ENCODE measurements around the gene NFIA. TPM values are rescaled to one million over a fixed set of nuclear protein-coding genes. Genes with fewer than 3 reads are reported as not detected.

NFIA gene
- total RNA-seq, 1 experiment from 2014 or later, result 20.9 TPM

DNA sequence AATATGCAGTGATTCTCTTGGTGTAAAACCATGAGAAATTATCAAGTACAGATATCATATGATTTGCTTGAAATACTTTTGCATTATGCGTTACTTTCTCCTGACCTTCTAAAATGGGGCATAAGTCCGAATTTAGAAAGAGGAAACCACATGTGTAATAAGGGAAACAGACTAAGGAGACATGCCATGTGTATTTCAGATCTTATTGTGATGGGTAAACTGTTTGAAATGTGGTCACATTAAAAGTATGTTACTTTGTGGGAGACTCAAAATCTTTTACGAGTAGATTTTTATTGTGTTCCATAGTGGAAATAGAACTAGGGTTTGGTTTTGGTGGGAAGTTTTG lies 173.0 kb downstream of the NFIA start:
- Histone ChIP-seq H3K36me3 (ENCODE audit: control insufficient read depth, insufficient read depth, low read length) (no peaks in the 10 kb centered on the region), H3K9me3 (ENCODE audit: control insufficient read depth, insufficient read depth, low read depth, low read length) (no peaks in the 10 kb centered on the region), H3K4me1 (ENCODE audit: control insufficient read depth, insufficient read depth, low read length) (no peaks in the 10 kb centered on the region), H3K4me3 (ENCODE audit: low read depth in 2 of 2, low read length in 2 of 2) (no peak overlapping the region), H3K27me3 (ENCODE audit: control insufficient read depth, insufficient read depth, low read length) (no peaks in the 10 kb centered on the region), H3K27ac (ENCODE audit: low read length) (no peak overlapping the region)
- ChIA-PET CTCF (no interaction called here), POLR2A (no interaction called here)
- intact Hi-C loops (cut with micrococcal nuclease; ENCODE audit: unreplicated experiment) (no loop called here), in situ Hi-C loops (cut with HindIII; ENCODE audit: low pct_unique_long_range_greater_than_20kb, low sequenced_read_pairs) (no loop called here)
- no peak for TF ChIP-seq TCF7L2 (IDR thresholded peaks at IDR 0.05; ENCODE audit: low read depth, low read length)
- TF ChIP-seq SIN3A (IDR thresholded peaks at IDR 0.05; ENCODE audit: borderline replicate concordance, insufficient read depth, low read depth, low read length), result no peak
- no peak for TF ChIP-seq POLR2AphosphoS5 (IDR thresholded peaks at IDR 0.05; ENCODE audit: low read depth, low read length)
- TF ChIP-seq, protein P1, sequence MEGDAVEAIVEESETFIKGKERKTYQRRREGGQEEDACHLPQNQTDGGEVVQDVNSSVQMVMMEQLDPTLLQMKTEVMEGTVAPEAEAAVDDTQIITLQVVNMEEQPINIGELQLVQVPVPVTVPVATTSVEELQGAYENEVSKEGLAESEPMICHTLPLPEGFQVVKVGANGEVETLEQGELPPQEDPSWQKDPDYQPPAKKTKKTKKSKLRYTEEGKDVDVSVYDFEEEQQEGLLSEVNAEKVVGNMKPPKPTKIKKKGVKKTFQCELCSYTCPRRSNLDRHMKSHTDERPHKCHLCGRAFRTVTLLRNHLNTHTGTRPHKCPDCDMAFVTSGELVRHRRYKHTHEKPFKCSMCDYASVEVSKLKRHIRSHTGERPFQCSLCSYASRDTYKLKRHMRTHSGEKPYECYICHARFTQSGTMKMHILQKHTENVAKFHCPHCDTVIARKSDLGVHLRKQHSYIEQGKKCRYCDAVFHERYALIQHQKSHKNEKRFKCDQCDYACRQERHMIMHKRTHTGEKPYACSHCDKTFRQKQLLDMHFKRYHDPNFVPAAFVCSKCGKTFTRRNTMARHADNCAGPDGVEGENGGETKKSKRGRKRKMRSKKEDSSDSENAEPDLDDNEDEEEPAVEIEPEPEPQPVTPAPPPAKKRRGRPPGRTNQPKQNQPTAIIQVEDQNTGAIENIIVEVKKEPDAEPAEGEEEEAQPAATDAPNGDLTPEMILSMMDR (IDR thresholded peaks at IDR 0.05), result no peak
- TF ChIP-seq, protein P2, sequence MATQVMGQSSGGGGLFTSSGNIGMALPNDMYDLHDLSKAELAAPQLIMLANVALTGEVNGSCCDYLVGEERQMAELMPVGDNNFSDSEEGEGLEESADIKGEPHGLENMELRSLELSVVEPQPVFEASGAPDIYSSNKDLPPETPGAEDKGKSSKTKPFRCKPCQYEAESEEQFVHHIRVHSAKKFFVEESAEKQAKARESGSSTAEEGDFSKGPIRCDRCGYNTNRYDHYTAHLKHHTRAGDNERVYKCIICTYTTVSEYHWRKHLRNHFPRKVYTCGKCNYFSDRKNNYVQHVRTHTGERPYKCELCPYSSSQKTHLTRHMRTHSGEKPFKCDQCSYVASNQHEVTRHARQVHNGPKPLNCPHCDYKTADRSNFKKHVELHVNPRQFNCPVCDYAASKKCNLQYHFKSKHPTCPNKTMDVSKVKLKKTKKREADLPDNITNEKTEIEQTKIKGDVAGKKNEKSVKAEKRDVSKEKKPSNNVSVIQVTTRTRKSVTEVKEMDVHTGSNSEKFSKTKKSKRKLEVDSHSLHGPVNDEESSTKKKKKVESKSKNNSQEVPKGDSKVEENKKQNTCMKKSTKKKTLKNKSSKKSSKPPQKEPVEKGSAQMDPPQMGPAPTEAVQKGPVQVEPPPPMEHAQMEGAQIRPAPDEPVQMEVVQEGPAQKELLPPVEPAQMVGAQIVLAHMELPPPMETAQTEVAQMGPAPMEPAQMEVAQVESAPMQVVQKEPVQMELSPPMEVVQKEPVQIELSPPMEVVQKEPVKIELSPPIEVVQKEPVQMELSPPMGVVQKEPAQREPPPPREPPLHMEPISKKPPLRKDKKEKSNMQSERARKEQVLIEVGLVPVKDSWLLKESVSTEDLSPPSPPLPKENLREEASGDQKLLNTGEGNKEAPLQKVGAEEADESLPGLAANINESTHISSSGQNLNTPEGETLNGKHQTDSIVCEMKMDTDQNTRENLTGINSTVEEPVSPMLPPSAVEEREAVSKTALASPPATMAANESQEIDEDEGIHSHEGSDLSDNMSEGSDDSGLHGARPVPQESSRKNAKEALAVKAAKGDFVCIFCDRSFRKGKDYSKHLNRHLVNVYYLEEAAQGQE (IDR thresholded peaks at IDR 0.05; ENCODE audit: insufficient read depth in 1 of 2, low read depth in 2 of 2, low read length in 1 of 2), result no peak
- no TSS peak for BruUV-seq (replicated peaks)
- no peak for DNase-seq (ENCODE audit: low read depth, low spot score)
- ATAC-seq, result no peak

DNA sequence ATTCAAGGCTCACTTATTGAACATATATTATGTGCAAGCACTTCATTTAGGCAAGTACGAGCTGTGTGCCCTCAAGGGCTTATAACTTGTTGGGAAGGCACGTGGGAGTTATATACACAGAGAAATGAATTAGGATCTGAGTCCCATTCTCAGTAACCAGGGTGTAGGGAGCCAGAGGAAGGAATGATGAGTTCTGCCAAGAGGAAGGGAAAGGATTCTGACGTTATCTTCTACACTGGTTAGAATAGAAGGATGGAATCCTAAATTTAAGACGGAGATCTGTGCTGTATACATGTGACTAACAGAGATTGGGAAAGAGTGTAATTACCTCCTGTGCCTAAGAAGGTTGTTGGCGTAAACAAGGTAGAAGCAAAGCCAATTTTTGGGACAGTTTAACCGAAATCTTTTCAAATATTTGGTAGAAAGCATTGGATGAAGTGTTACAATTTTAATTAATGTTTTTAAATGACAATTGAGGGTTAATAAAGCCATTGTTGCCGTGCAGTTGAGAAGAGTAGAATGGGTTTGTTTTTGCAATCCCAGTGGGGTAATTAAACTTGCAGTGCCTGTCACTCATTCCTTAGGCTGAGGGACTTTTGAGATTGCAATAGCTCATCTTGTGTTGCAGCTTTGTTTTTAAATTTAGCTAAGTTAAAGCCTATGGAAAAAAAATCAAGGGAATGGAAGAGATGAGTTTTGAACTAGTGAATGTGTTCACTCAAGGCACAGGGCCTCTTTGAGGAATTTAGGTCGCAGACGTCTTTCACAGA lies 177.2 kb downstream of the NFIA start:
- no TSS peak for BruUV-seq (replicated peaks)
- CTCF ChIA-PET, result interaction anchor here (0.6 kb wide), 1 partner anchor 1526 kb away, joined by 3 read pairs; no protein-coding TSS in a partner anchor

More for the DNA sequence above, 177.2 kb downstream of the NFIA start:
- H3K27me3 ChIP-seq (ENCODE audit: control insufficient read depth, insufficient read depth, low read length), result no peaks in the 10 kb centered on the region
- POLR2A ChIA-PET, result no interaction called here
- no peak for TF ChIP-seq POLR2AphosphoS5 (IDR thresholded peaks at IDR 0.05; ENCODE audit: low read depth, low read length)
- TF ChIP-seq SIN3A (IDR thresholded peaks at IDR 0.05; ENCODE audit: borderline replicate concordance, insufficient read depth, low read depth, low read length), result no peak
- TF ChIP-seq, protein P2 (IDR thresholded peaks at IDR 0.05; ENCODE audit: insufficient read depth in 1 of 2, low read depth in 2 of 2, low read length in 1 of 2), result no peak
- TF ChIP-seq, protein P1 (IDR thresholded peaks at IDR 0.05), result no peak
- no peak for TF ChIP-seq TCF7L2 (IDR thresholded peaks at IDR 0.05; ENCODE audit: low read depth, low read length)
- no peaks in the 10 kb centered on the region for H3K4me1 ChIP-seq (ENCODE audit: control insufficient read depth, insufficient read depth, low read length)
- H3K4me3 ChIP-seq (ENCODE audit: low read depth in 2 of 2, low read length in 2 of 2), result no peak overlapping the region
- in situ Hi-C loops (cut with HindIII; ENCODE audit: low pct_unique_long_range_greater_than_20kb, low sequenced_read_pairs), result no loop called here
- intact Hi-C loops (cut with micrococcal nuclease; ENCODE audit: unreplicated experiment), result no loop called here
- H3K27ac ChIP-seq (ENCODE audit: low read length), result no peak overlapping the region
- no peaks in the 10 kb centered on the region for H3K9me3 ChIP-seq (ENCODE audit: control insufficient read depth, insufficient read depth, low read depth, low read length)
- H3K36me3 ChIP-seq (ENCODE audit: control insufficient read depth, insufficient read depth, low read length), result no peaks in the 10 kb centered on the region
- ATAC-seq, result no peak
- no peak for DNase-seq (ENCODE audit: low read depth, low spot score)

Data from Panc1 (cell line).